SIG-M5 treated with dmso at 0.1 percent for 504 hours (cell line): ENCODE data around the gene FASTK.
"Not testable (repeated sequence)": the region's sequence is repeated elsewhere in the genome, so short reads cannot be mapped to it uniquely, and the experiment has no call there.

Source experiments
- DNase-seq: peaks from one replicate; lab custom pipeline; 2025; ENCODE audit not compliant: unreplicated experiment; lab: John Stamatoyannopoulos, UW

FASTK gene

GRCh38 chr7:151053751-151054150 is 26.9 kb downstream of the FASTK start:
- no peak for DNase-seq

DNA sequence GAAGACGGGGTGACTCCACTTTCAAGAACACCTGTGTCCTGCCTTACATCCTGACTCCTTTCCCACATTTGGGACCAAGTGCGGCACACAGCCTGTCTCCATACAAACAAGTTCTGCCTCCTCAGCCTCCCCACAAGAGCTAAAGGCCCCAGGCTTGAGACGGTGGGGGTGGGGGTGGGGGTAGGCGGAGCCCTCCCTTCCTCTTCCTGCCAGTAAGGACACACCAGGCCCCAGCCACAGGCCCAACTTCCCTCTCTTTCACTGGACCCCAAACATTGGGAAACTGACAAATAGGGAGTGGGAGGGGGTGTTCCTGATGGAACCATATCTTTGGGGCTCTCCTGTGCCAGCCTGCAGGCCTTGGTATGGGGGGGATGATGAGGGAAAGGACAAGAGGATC is 27.5 kb downstream of the FASTK start:
- peak; percentile 23 for DNase-seq

DNA sequence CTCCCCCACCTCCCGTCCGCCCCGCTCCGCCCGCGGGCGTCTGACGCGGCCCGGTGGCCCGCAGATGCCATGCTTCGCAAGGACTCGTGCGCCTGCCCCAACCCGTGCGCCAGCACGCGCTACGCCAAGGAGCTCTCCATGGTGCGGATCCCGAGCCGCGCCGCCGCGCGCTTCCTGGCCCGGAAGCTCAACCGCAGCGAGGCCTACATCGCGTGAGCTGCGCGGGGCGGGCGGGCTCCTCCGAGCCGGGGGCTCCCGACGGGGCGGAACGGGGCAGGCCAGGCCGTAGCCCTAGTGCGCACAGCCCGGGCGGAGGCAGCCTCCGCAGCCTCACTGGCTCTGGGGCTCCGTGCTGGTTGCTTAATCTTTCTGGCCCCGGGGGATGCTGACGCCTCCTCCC is 29.5 kb downstream of the FASTK start:
- no peak for DNase-seq

GRCh38 chr7:151048911-151049463 is 31.6 kb downstream of the FASTK start:
- DNase-seq, result no peak

DNA sequence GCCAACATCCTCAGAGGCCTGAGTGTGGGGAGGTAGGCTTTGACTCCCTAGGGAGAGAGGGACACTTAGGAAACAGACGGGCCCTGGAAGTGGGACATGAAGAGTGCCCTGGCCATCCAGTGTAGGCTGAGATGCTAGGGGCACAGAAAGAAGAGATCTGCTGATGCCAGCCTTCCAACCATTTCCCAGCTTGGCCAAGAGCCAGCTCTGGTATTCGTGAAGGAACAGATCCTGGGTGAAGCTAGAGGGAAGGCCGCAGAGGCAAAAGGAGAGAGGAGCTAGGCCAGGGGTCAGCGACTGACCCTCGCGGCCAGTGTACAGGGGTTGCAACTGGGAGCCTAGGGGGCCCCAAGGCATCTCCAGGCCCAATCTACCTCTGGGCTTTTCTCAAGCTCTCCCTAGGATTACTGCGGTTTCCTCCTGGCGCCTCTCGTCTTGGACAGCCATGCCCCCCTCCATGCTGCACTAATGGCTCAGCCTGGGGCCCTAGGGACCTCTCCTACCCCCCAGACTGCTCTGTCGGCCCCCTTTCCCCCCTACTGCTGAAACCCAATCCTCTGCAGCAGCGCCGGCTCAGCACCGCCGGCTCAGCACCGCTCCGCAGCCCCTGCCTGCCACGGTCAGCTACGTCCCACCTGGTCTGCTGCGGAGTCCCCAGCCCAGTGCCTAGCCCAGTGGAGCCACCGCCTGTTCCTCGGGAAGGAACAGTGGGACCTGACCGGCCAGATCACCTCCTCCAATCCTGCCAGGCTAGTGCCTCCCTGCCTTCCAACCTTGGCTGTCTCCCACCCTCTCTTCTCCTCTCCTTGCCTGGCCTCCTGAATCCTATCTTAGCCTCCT is 32.4 kb downstream of the FASTK start, which contains the start of gene ASIC3:
Gene ASIC3 (plus strand): TSS at position 556 of the 840 bp plus-strand sequence. CDS start 355 bp downstream, outside the sequence.
- DNase-seq, result no peak

- peak; percentile 25 for DNase-seq
These were observed 33.7 kb downstream of the FASTK start for GRCh38 chr7:151046603-151047573.

- no peak for DNase-seq
These were observed 34.6 kb downstream of the FASTK start for GRCh38 chr7:151045967-151046366.

DNA sequence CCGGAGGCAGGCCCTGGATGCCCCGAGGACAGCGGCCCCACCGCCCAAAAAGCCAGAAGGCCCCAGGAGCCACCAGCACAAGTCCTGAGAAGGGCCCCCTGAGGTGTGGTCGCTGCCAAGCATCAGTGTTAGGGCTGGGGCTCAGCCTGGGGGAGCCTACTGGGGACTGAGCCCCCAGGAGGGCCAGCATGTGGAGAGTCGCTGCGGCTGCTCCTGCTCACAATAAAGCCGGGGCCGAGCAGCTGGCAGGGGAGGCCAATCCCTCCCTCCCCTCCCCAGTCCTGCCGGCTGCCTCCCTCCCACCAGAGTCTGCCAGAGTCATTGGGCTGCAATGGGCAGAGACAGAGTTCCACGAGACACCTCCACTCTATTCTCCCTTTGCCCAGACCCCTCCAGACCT is 35.3 kb downstream of the FASTK start:
- no peak for DNase-seq

DNA sequence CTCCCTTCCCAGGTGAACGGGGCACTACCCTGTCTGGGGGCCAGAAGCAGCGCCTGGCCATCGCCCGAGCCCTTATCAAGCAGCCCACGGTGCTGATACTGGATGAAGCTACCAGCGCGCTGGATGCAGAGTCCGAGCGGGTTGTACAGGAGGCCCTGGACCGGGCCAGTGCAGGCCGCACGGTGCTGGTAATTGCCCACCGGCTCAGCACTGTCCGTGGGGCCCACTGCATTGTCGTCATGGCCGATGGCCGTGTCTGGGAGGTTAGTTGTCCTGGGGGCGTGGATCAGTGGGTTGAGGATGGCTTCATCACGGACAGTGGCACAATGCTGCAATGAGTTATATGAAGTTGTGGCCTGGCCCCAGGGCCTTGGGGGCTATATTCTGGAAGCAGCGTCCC is 36.6 kb downstream of the FASTK start:
- no peak for DNase-seq

- DNase-seq, result not testable (repeated sequence)
These were observed 37.2 kb downstream of the FASTK start for GRCh38 chr7:151043449-151043848.

GRCh38 chr7:151040616-151041375 is 39.8 kb downstream of the FASTK start:
- no peak for DNase-seq

- no peak for DNase-seq
These were observed 40.6 kb downstream of the FASTK start for GRCh38 chr7:151039850-151040548.

DNA sequence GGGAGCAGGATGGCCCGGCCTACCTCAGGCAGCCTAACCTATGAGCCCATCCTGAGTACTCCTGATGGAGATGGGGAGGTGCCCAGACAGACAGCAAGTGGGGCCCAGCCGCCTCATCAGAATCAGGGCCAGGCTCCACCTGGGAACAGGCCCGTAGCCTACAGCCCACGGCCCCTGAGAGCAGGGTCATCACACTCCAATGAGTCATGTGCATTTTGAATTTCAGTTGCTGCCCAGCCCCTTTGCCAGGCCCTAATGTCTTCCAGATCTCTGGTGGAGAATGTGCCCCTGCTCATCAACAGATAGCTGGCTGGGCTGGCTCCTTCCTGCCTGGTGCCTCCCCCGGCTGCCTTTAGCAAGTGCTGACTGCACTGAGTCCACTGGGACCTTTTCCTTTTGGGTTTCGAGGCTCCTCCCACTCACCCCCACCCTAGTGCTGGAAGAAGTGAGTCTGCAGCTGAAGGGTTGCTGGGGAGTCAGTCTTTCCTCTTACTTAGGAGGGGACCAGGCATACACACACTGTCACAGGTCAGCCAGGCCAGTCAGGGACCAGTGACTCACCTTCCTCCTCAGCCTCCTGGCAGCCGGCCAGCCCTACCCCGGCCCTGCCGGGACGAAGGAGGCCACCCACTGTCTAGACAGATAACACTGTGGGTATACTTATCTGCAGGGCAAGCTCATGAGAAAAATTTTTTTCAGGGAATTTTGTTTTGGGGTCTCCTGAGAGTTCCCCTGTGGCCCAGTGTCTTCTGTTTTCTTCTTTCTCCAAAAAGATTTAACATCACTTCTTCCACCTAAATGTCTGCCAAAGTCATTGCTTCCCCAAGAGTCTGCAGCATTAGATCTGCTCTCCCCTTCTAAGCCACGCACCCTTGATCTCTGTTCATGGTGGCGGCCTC is 41.4 kb downstream of the FASTK start:
- peak; percentile 64 for DNase-seq

DNA sequence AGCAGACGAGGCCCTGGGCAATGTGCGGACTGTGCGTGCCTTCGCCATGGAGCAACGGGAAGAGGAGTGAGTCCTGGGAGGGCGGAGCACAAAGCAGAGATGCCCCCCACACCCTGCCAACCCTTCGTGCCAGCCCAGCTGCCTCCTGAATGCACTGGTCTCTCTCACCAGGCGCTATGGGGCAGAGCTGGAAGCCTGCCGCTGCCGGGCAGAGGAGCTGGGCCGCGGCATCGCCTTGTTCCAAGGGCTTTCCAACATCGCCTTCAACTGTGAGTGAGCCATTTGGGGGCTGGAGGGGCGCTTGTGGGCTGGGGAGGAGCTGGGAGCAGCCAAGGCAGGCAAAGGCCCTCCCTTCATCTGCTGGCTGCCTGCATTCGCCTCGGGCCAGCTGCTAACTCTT is 44.7 kb downstream of the FASTK start:
- DNase-seq, result no peak

DNA sequence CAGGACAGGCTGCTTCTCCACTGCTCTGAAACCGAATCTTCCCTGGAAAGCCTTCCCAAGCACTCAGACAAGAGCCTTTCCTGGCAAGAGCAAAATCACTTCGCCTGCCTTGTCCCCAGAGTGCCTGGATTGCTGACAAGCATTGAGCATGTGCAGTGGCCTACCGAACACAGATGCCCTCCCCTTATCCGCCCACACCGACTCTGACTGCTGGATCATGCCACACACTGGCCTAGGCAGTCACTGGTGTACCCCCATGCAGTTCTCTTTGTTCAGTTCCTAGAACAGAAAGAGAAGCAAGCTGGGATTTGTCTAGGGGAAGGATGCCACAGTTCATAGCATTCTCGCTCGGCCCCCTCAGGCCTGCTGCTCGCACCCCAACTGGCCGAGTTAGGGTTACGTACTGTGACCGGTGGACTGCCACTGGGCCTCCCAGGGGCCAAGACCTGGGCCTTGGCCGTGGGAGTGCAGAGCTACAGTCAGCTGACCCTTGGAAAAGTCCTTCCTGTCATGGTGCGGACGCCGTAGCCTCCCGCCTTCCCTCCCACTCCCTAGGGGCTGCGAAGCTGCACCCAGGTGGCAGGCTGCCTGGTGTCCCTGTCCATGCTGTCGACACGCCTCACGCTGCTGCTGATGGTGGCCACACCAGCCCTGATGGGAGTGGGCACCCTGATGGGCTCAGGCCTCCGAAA is 45.4 kb downstream of the FASTK start:
- no peak for DNase-seq

GRCh38 chr7:151034312-151035025 is 46.1 kb downstream of the FASTK start:
- no peak for DNase-seq

DNA sequence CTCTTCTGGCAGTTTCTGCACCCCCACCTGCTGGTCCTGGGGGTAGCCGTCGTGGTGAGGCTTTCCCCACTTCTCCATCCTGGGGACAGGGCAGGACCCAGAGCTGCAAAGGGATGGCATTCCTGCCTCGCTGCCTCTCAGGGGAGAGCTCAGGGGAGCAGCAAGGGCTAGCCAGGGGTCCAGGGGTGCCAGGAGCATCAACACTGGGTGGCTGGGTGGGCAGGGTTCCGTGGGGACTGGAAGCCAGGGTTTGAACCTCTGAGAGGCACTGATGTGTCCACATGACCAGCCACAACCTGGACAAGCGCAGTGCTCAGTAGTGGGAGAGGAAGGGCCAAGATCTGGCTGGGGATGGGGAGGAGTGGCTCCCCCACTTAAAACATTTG is 46.8 kb downstream of the FASTK start:
- DNase-seq, result no peak
